ENCODE measurements around the gene PRKAG3. TPM values are rescaled to one million over a fixed set of nuclear protein-coding genes. Genes with fewer than 3 reads are reported as not detected.

The PRKAG3 gene
- total and polyA plus RNA-seq, 2 donors from 2014 or later, result not detected

DNA sequence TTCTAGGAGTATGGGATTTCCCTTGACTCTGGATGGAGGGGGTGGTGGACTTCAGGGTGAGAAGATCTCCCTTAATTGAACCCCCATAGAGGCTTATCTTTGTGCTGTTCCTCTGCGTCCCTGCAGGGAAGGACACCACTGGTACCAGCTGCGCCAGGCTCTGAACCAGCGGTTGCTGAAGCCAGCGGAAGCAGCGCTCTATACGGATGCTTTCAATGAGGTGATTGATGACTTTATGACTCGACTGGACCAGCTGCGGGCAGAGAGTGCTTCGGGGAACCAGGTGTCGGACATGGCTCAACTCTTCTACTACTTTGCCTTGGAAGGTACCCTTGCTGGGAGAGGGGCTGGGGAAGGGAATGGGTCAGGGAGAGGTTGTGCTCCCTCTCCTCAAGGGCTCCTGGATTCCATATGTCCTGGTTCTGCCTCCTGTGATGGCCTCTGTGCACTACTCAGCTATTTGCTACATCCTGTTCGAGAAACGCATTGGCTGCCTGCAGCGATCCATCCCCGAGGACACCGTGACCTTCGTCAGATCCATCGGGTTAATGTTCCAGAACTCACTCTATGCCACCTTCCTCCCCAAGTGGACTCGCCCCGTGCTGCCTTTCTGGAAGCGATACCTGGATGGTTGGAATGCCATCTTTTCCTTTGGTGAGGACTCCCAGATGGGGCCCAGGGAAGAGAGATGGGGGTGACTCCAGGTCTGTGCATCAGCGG, 19.3 kb downstream of the PRKAG3 start:
- H3K9me3 ChIP-seq (ENCODE audit: control insufficient read depth in 2 of 3, insufficient read depth in 1 of 3, low read length in 3 of 3), result no peaks in the 10 kb centered on the region
- intact Hi-C loops (cut with DNase I), result no loop called here
- no peak for DNase-seq
- FAIRE-seq, result no peak
- H3K4me1 ChIP-seq (ENCODE audit: control insufficient read depth in 2 of 3, insufficient read depth in 2 of 3, low read depth in 1 of 3, low read length in 3 of 3), result no peaks in the 10 kb centered on the region
- no peak overlapping the region for H3K9ac ChIP-seq (ENCODE audit: low read length in 3 of 3)
- peaks cover 0 to 25% (median 8%) of the 10 kb centered on the region in 3 donors for H3K36me3 ChIP-seq (ENCODE audit: control insufficient read depth in 2 of 3, insufficient read depth in 3 of 3, low read length in 3 of 3)
- no peaks in the 10 kb centered on the region for H3K27me3 ChIP-seq (ENCODE audit: control insufficient read depth, insufficient read depth, low read length)
- H3K4me3 ChIP-seq (ENCODE audit: low read length in 3 of 3), result no peak overlapping the region
- no peak overlapping the region for H3K27ac ChIP-seq (ENCODE audit: low read depth in 2 of 2, low read length in 2 of 2)
- TF ChIP-seq, protein P1, sequence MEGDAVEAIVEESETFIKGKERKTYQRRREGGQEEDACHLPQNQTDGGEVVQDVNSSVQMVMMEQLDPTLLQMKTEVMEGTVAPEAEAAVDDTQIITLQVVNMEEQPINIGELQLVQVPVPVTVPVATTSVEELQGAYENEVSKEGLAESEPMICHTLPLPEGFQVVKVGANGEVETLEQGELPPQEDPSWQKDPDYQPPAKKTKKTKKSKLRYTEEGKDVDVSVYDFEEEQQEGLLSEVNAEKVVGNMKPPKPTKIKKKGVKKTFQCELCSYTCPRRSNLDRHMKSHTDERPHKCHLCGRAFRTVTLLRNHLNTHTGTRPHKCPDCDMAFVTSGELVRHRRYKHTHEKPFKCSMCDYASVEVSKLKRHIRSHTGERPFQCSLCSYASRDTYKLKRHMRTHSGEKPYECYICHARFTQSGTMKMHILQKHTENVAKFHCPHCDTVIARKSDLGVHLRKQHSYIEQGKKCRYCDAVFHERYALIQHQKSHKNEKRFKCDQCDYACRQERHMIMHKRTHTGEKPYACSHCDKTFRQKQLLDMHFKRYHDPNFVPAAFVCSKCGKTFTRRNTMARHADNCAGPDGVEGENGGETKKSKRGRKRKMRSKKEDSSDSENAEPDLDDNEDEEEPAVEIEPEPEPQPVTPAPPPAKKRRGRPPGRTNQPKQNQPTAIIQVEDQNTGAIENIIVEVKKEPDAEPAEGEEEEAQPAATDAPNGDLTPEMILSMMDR (IDR thresholded peaks at IDR 0.05; ENCODE audit: borderline replicate concordance, extremely low read depth, insufficient read depth), result no peak

DNA sequence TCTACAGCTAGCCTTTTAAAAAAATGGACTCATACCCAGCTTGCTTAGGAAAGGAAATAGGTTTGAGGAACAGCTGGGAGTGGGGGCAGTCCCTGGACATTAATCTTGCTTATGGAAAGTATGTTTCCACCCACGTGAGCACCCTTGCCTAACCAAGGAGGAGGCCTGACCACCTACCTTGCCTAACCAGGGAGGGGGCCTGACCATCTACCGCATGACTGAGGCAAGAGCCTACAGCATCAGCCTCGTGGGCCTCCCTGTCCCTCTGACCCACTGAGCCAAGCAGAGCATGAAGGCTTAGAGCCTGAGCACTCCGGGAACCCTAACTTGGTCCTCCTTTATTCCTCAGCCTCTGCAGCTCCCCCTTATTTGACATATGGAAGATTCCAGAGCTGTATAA, 20.2 kb downstream of the PRKAG3 start:
- Histone ChIP-seq H3K9me3 (ENCODE audit: control insufficient read depth in 2 of 3, insufficient read depth in 1 of 3, low read length in 3 of 3) (no peaks in the 10 kb centered on the region), H3K9ac (ENCODE audit: low read length in 3 of 3) (no peak overlapping the region), H3K4me3 (ENCODE audit: low read length in 3 of 3) (no peak overlapping the region), H3K4me1 (ENCODE audit: control insufficient read depth in 2 of 3, insufficient read depth in 2 of 3, low read depth in 1 of 3, low read length in 3 of 3) (peaks cover 0 to 2% (median 2%) of the 10 kb centered on the region in 3 donors), H3K36me3 (ENCODE audit: control insufficient read depth in 2 of 3, insufficient read depth in 3 of 3, low read length in 3 of 3) (peaks cover 0 to 20% (median 8%) of the 10 kb centered on the region in 3 donors), H3K27me3 (ENCODE audit: control insufficient read depth, insufficient read depth, low read length) (no peaks in the 10 kb centered on the region), H3K27ac (ENCODE audit: low read depth in 2 of 2, low read length in 2 of 2) (no peak overlapping the region)
- no peak for DNase-seq
- intact Hi-C loops (cut with DNase I), result no loop called here
- FAIRE-seq, result no peak
- TF ChIP-seq, protein P1 (IDR thresholded peaks at IDR 0.05; ENCODE audit: borderline replicate concordance, extremely low read depth, insufficient read depth), result no peak

DNA sequence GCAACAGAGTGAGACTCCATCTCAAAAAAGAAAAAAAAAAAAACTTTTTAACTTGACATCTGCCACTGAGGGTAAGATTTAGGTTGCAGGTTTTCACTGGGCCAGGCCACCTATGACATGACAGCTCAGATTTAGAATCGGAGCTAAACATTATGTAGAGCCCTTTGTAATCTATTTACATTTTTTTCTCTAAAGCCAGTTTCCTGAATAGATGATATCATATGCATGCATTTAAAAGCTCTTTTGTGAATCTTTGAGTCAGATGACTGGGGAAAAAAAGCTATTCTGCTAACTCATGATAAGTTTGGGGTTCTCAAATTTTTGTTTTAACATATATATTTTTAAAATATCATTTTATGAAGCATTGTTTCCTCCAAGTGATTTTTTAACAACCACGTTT, 21.3 kb downstream of the PRKAG3 start:
- FAIRE-seq, result no peak

More for the DNA sequence above, 21.3 kb downstream of the PRKAG3 start:
- no peak overlapping the region for H3K27ac ChIP-seq (ENCODE audit: low read depth in 2 of 2, low read length in 2 of 2)
- no peak overlapping the region for H3K4me3 ChIP-seq (ENCODE audit: low read length in 3 of 3)
- intact Hi-C loops (cut with DNase I), result no loop called here
- peaks cover 0 to 13% (median 6%) of the 10 kb centered on the region in 3 donors for H3K36me3 ChIP-seq (ENCODE audit: control insufficient read depth in 2 of 3, insufficient read depth in 3 of 3, low read length in 3 of 3)
- TF ChIP-seq, protein P1 (IDR thresholded peaks at IDR 0.05; ENCODE audit: borderline replicate concordance, extremely low read depth, insufficient read depth), result no peak
- H3K4me1 ChIP-seq (ENCODE audit: control insufficient read depth in 2 of 3, insufficient read depth in 2 of 3, low read depth in 1 of 3, low read length in 3 of 3), result peaks cover 0 to 9% (median 4%) of the 10 kb centered on the region in 3 donors
- no peak overlapping the region for H3K9ac ChIP-seq (ENCODE audit: low read length in 3 of 3)
- H3K27me3 ChIP-seq (ENCODE audit: control insufficient read depth, insufficient read depth, low read length), result no peaks in the 10 kb centered on the region
- no peaks in the 10 kb centered on the region for H3K9me3 ChIP-seq (ENCODE audit: control insufficient read depth in 2 of 3, insufficient read depth in 1 of 3, low read length in 3 of 3)
- no peak for DNase-seq

Measured in kidney (tissue), 14 donors.